Stimulated activated naive B cell treated with anti-CD40 and anti-IgM and Interleukin-4, amounts not matched to agents 10 μg/mL and 1 μg/mL and 100 μg/mL, for 72 hours (primary cell): Measurements from ENCODE around the gene KPNA6.

ENCODE experiments used
- ATAC-seq, 2 donors: fragments of 150-1000 bp; cut with Tn5 transposase; replicated peaks; 2 replicates each; pipeline ENCODE4 v1.10.0; 2021; ENCODE audit warnings: moderate library complexity in 1 of 2
- DNase-seq: peaks from one replicate; pipeline ENCODE4 v3.0.0; 2021
- H3K27ac Mint-ChIP-seq: one replicate; pipeline ENCODE4 v1.8.0; 2022; ENCODE audit warnings: mild to moderate bottlenecking, mixed read lengths
- H3K27me3 Mint-ChIP-seq, 2 donors: one replicate each; pipeline ENCODE4 v1.8.0; 2022; ENCODE audit warnings: mixed read lengths in 2 of 2
- H3K36me3 Mint-ChIP-seq, 2 donors: one replicate each; pipeline ENCODE4 v1.8.0; 2022; ENCODE audit warnings: mixed read lengths in 2 of 2, mild to moderate bottlenecking in 1 of 2
- H3K4me1 Mint-ChIP-seq, 2 donors: one replicate each; pipeline ENCODE4 v1.8.0; 2022; ENCODE audit warnings: mixed read lengths in 2 of 2, mild to moderate bottlenecking in 1 of 2
- H3K4me3 Mint-ChIP-seq, 2 donors: one replicate each; pipeline ENCODE4 v1.8.0; 2022; ENCODE audit warnings: mild to moderate bottlenecking in 2 of 2, mixed read lengths in 2 of 2, moderate library complexity in 1 of 2
- H3K9me3 Mint-ChIP-seq, 2 donors: one replicate each; pipeline ENCODE4 v1.8.0; 2022; ENCODE audit warnings: mixed read lengths in 2 of 2, mild to moderate bottlenecking in 1 of 2

KPNA6 gene

GRCh38 chr1:32215629-32216480 lies 108.0 kb downstream of the KPNA6 start:
- Mint-ChIP-seq H3K27ac (peak overlapping the region; percentile 47), H3K4me3 (no peak overlapping the region), H3K36me3 (peaks cover 27 to 48% of the 10 kb centered on the region in 2 donors)

GRCh38 chr1:32216566-32216965 lies 108.7 kb downstream of the KPNA6 start:
- H3K27ac Mint-ChIP-seq, result peak overlapping the region; percentile 47
- DNase-seq, result no peak
- H3K9me3 Mint-ChIP-seq, result no peaks in the 10 kb centered on the region
- H3K27me3 Mint-ChIP-seq, result no peaks in the 10 kb centered on the region
- no peak for ATAC-seq
- H3K36me3 Mint-ChIP-seq, result peaks cover 27 to 47% of the 10 kb centered on the region in 2 donors
- H3K4me3 Mint-ChIP-seq, result no peak overlapping the region
- H3K4me1 Mint-ChIP-seq, result peaks cover 30 to 46% of the 10 kb centered on the region in 2 donors

More at GRCh38 chr1:32215629-32216480, 108.0 kb downstream of the KPNA6 start:
- DNase-seq (no peak), ATAC-seq (peak; percentile 87 to 89)
- H3K9me3 Mint-ChIP-seq, result no peaks in the 10 kb centered on the region
- H3K27me3 Mint-ChIP-seq, result no peaks in the 10 kb centered on the region
- peaks cover 25 to 45% of the 10 kb centered on the region in 2 donors for H3K4me1 Mint-ChIP-seq

- no peak for ATAC-seq
- Mint-ChIP-seq H3K9me3 (no peaks in the 10 kb centered on the region), H3K27ac (no peak overlapping the region), H3K4me3 (no peak overlapping the region), H3K27me3 (no peaks in the 10 kb centered on the region), H3K4me1 (peaks cover 26 to 46% of the 10 kb centered on the region in 2 donors), H3K36me3 (peaks cover 25 to 47% of the 10 kb centered on the region in 2 donors)
- no peak for DNase-seq
Measured at GRCh38 chr1:32219022-32219421, 111.2 kb downstream of the KPNA6 start.

GRCh38 chr1:32220746-32221580 lies 113.1 kb downstream of the KPNA6 start:
- Mint-ChIP-seq H3K4me1 (peaks cover 23 to 41% of the 10 kb centered on the region in 2 donors), H3K9me3 (no peaks in the 10 kb centered on the region), H3K27ac (peak overlapping the region; percentile 69), H3K4me3 (peak overlapping the region; percentile 96 to 99), H3K36me3 (peaks cover 26 to 50% of the 10 kb centered on the region in 2 donors), H3K27me3 (no peaks in the 10 kb centered on the region)
- DNase-seq, result no peak
- ATAC-seq, result peak; percentile 51 to 72

- H3K27ac Mint-ChIP-seq, result peak overlapping the region; percentile 98
- H3K9me3 Mint-ChIP-seq, result no peaks in the 10 kb centered on the region
- no peaks in the 10 kb centered on the region for H3K27me3 Mint-ChIP-seq
- peak overlapping the region; percentile 96 to 99 for H3K4me3 Mint-ChIP-seq
- DNase-seq, result no peak
- peaks cover 22 to 39% of the 10 kb centered on the region in 2 donors for H3K4me1 Mint-ChIP-seq
- H3K36me3 Mint-ChIP-seq, result peaks cover 21 to 48% of the 10 kb centered on the region in 2 donors
- no peak for ATAC-seq
Measured at GRCh38 chr1:32221581-32221979, 113.7 kb downstream of the KPNA6 start.

- H3K9me3 Mint-ChIP-seq, result no peaks in the 10 kb centered on the region
- peaks cover 22 to 39% of the 10 kb centered on the region in 2 donors for H3K4me1 Mint-ChIP-seq
- ATAC-seq (peak; percentile 94 to 97), DNase-seq (peak; percentile 86)
- H3K27me3 Mint-ChIP-seq, result no peaks in the 10 kb centered on the region
- H3K36me3 Mint-ChIP-seq, result peaks cover 17 to 44% of the 10 kb centered on the region in 2 donors
- peak within 1 kb of the TSS; percentile 96 to 99 for H3K4me3 Mint-ChIP-seq
- H3K27ac Mint-ChIP-seq, result peak within 1 kb of the TSS; percentile 98
Measured at GRCh38 chr1:32221980-32222755, 114.3 kb downstream of the KPNA6 start, which contains the start of the genes EIF3I and TMEM234. EIF3I (plus strand) TSS chr1:32222407; CDS start chr1:32222442, 35 bp downstream. TMEM234 (minus strand) TSS chr1:32222353; CDS start chr1:32222322, 31 bp downstream.

- ATAC-seq (no peak), DNase-seq (no peak)
- peaks cover 22 to 39% of the 10 kb centered on the region in 2 donors for H3K4me1 Mint-ChIP-seq
- peak overlapping the region; percentile 28 to 96 for H3K4me3 Mint-ChIP-seq
- peak overlapping the region; percentile 98 for H3K27ac Mint-ChIP-seq
- no peaks in the 10 kb centered on the region for H3K27me3 Mint-ChIP-seq
- no peaks in the 10 kb centered on the region for H3K9me3 Mint-ChIP-seq
- H3K36me3 Mint-ChIP-seq, result peaks cover 22 to 46% of the 10 kb centered on the region in 2 donors
Measured at GRCh38 chr1:32223683-32224082, 115.8 kb downstream of the KPNA6 start.

GRCh38 chr1:32224285-32224684 lies 116.4 kb downstream of the KPNA6 start:
- Mint-ChIP-seq H3K36me3 (peaks cover 25 to 45% of the 10 kb centered on the region in 2 donors), H3K27ac (peak overlapping the region; percentile 75), H3K27me3 (no peaks in the 10 kb centered on the region), H3K9me3 (no peaks in the 10 kb centered on the region), H3K4me1 (peaks cover 22 to 37% of the 10 kb centered on the region in 2 donors), H3K4me3 (peak overlapping the region in 1 of 2 donors; percentile 44)
- ATAC-seq, result no peak
- no peak for DNase-seq
